Esophagus (tissue), 2 donors: ENCODE data around the gene ATP7B. TPM values are rescaled to one million over a fixed set of nuclear protein-coding genes. Genes with fewer than 3 reads are reported as not detected.
A peak's percentile ranks its signal among the peaks of the same experiment; 100 is the strongest.

ENCODE experiments used
- H3K27ac ChIP-seq, 2 donors: one replicate each; pipeline ENCODE4 v1.5.1; 2013; ENCODE audit warnings: low read depth in 2 of 2, mild to moderate bottlenecking in 2 of 2, inconsistent platforms in 1 of 2, low read length in 1 of 2, moderate library complexity in 1 of 2
- H3K27me3 ChIP-seq, 2 donors: one replicate each; pipeline ENCODE4 v1.6.1; 2013; ENCODE audit warnings: low read length in 2 of 2, control low read depth in 1 of 2, mild to moderate bottlenecking in 1 of 2; ENCODE audit not compliant: insufficient read depth in 2 of 2, control insufficient read depth in 1 of 2
- H3K36me3 ChIP-seq, 2 donors: one replicate each; pipeline ENCODE4 v1.6.1; 2013; ENCODE audit warnings: low read length in 1 of 2; ENCODE audit not compliant: control insufficient read depth in 2 of 2, insufficient read depth in 2 of 2
- H3K4me1 ChIP-seq, 2 donors: one replicate each; pipeline ENCODE4 v1.6.1; 2013; ENCODE audit warnings: low read length in 1 of 2; ENCODE audit not compliant: control insufficient read depth in 2 of 2, insufficient read depth in 2 of 2
- H3K4me3 ChIP-seq, 2 donors: one replicate each; pipeline ENCODE4 v1.5.1; 2013; ENCODE audit warnings: low read length in 2 of 2, mild to moderate bottlenecking in 2 of 2, low read depth in 1 of 2, moderate library complexity in 1 of 2
- H3K9me3 ChIP-seq, 2 donors: one replicate each; pipeline ENCODE4 v1.6.1; 2013; ENCODE audit warnings: mild to moderate bottlenecking in 2 of 2, low read depth in 1 of 2, low read length in 1 of 2, moderate library complexity in 1 of 2; ENCODE audit not compliant: control insufficient read depth in 2 of 2, insufficient read depth in 1 of 2
- WGBS, 2 donors: extraction: QIAGEN DNeasy Blood & Tissue Kit; methylation state at CpG; one replicate each; pipeline ENCODE4 v1.1.7; 2013; 5-methylcytosine and 5-hydroxymethylcytosine counted together
- polyA plus RNA-seq, 2 donors: library from polyadenylated mRNA; stranded (reverse); fragments of 200-250 nt; gene quantifications; one replicate each; pipeline ENCODE4 v1.2.3, GENCODE V29; 2013
- donor health status: healthy with polysubstance abuse.
- donor health status: Bipolar disorder and iron deficiency.

ATP7B gene
- polyA plus RNA-seq, 2 donors, result 0.55 to 0.59 TPM

DNA sequence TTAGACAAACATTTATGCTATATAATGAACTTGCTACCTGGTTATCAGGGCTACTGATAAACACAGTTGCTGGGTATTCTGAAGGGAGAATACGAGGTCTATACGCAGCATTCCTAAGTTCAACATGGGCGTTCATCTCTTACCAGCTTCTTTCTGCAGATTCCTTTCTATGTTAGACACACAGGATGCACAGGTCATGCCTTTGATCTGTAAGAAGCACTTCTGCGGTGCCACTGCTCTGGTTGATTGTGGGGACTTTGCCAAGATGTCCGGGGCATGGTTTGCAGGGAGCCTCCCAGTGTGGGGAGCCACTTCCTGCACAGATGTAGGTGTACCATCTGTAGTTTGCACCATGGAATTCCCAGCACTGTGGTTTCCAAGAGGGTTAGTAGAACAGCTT, 40.9 kb downstream of the ATP7B start:
- Histone ChIP-seq H3K4me1 (no peaks in the 10 kb centered on the region), H3K36me3 (peaks cover 0 to 2% of the 10 kb centered on the region in 2 donors), H3K4me3 (no peak overlapping the region), H3K9me3 (no peaks in the 10 kb centered on the region), H3K27me3 (no peaks in the 10 kb centered on the region), H3K27ac (no peak overlapping the region)
- 55 to 65% methylated on average over 5 of the region's 5 CpGs for WGBS, 2 donors

- 73 to 76% methylated on average over 8 of the region's 8 CpGs for WGBS, 2 donors
- H3K4me1 ChIP-seq, result no peaks in the 10 kb centered on the region
- H3K9me3 ChIP-seq, result no peaks in the 10 kb centered on the region
- no peak overlapping the region for H3K4me3 ChIP-seq
- no peaks in the 10 kb centered on the region for H3K36me3 ChIP-seq
- peak overlapping the region in 1 of 2 donors; percentile 18 for H3K27ac ChIP-seq
- no peaks in the 10 kb centered on the region for H3K27me3 ChIP-seq
Observed at GRCh38 chr13:51967482-51968446, 43.5 kb downstream of the ATP7B start.

- Histone ChIP-seq H3K27ac (no peak overlapping the region), H3K9me3 (no peaks in the 10 kb centered on the region), H3K4me1 (no peaks in the 10 kb centered on the region), H3K4me3 (no peak overlapping the region), H3K27me3 (no peaks in the 10 kb centered on the region), H3K36me3 (no peaks in the 10 kb centered on the region)
- WGBS, 2 donors, result 89 to 92% methylated on average over 10 of the region's 10 CpGs
Observed at GRCh38 chr13:51966186-51966585, 45.1 kb downstream of the ATP7B start.

- Histone ChIP-seq H3K27me3 (no peaks in the 10 kb centered on the region), H3K27ac (no peak overlapping the region), H3K36me3 (no peaks in the 10 kb centered on the region), H3K9me3 (no peaks in the 10 kb centered on the region), H3K4me1 (peaks cover 0 to 2% of the 10 kb centered on the region in 2 donors), H3K4me3 (no peak overlapping the region)
- 85 to 91% methylated on average over 5 of the region's 5 CpGs for WGBS, 2 donors
Observed at GRCh38 chr13:51961493-51962403, 49.5 kb downstream of the ATP7B start.

- no peak overlapping the region for H3K27ac ChIP-seq
- no peaks in the 10 kb centered on the region for H3K9me3 ChIP-seq
- peaks cover 0 to 2% of the 10 kb centered on the region in 2 donors for H3K4me1 ChIP-seq
- H3K36me3 ChIP-seq, result no peaks in the 10 kb centered on the region
- no peak overlapping the region for H3K4me3 ChIP-seq
- WGBS, 2 donors, result 96 to 97% methylated on average over 4 of the region's 4 CpGs
- no peaks in the 10 kb centered on the region for H3K27me3 ChIP-seq
Observed at GRCh38 chr13:51960766-51961165, 50.5 kb downstream of the ATP7B start.

- Histone ChIP-seq H3K36me3 (no peaks in the 10 kb centered on the region), H3K27ac (no peak overlapping the region), H3K4me1 (peaks cover 2% of the 10 kb centered on the region in 2 donors), H3K4me3 (no peak overlapping the region), H3K9me3 (no peaks in the 10 kb centered on the region), H3K27me3 (no peaks in the 10 kb centered on the region)
- WGBS, 2 donors, result 81 to 88% methylated on average over 3 of the region's 3 CpGs
Observed at GRCh38 chr13:51959773-51960172, 51.5 kb downstream of the ATP7B start.

GRCh38 chr13:51958217-51958547, 53.1 kb downstream of the ATP7B start:
- Histone ChIP-seq H3K27me3 (no peaks in the 10 kb centered on the region), H3K9me3 (no peaks in the 10 kb centered on the region), H3K4me1 (peaks cover 2% of the 10 kb centered on the region in 2 donors), H3K4me3 (no peak overlapping the region), H3K36me3 (no peaks in the 10 kb centered on the region), H3K27ac (no peak overlapping the region)
- WGBS, 2 donors, result 70% methylated on average over 8 of the region's 8 CpGs

- 82 to 84% methylated on average over 9 of the region's 9 CpGs for WGBS, 2 donors
- Histone ChIP-seq H3K27me3 (no peaks in the 10 kb centered on the region), H3K36me3 (no peaks in the 10 kb centered on the region), H3K27ac (no peak overlapping the region), H3K4me3 (no peak overlapping the region), H3K4me1 (peaks cover 2% of the 10 kb centered on the region in 2 donors), H3K9me3 (no peaks in the 10 kb centered on the region)
Observed at GRCh38 chr13:51957377-51958216, 53.7 kb downstream of the ATP7B start.

DNA sequence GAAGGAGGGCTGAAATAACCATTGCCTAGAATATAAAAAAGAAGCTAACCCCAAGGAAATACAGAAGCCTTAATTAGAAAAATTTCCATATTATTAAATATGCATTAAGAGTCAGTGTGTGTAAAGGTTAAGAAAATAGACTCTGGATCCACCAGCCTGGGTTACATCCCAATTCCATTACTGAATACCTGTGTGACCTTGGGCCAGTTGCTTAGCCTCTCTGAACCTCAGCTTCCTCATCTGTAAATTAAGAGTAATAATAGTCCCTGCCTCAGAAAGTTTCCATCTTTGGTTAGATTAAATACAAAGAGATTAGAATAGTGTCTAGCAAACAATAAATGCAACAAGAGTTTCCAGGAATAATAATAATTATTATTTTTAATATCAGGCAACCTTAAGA, 54.5 kb downstream of the ATP7B start:
- Histone ChIP-seq H3K9me3 (no peaks in the 10 kb centered on the region), H3K36me3 (no peaks in the 10 kb centered on the region), H3K27ac (no peak overlapping the region), H3K27me3 (no peaks in the 10 kb centered on the region), H3K4me3 (no peak overlapping the region), H3K4me1 (peaks cover 2% of the 10 kb centered on the region in 2 donors)
